Peyer's patch (tissue), 4 donors: Measurements from ENCODE around the gene CACNA2D2. TPM values are rescaled to one million over a fixed set of nuclear protein-coding genes. Genes with fewer than 3 reads are reported as not detected.

Experiments used
- DNase-seq, 3 donors: peaks; one replicate each; pipeline ENCODE4 v3.0.0-alpha.2; 2017 to 2019
- H3K27ac ChIP-seq, 4 donors: fragments of 200-600 bp; sonication (generic); one replicate each; pipeline ENCODE4 v1.5.1; 2016 to 2019
- H3K27me3 ChIP-seq, 2 donors: fragments of 200-600 bp; sonication (generic); one replicate each; pipeline ENCODE4 v1.5.1; 2019
- H3K36me3 ChIP-seq, 3 donors: fragments of 200-600 bp; sonication (generic); one replicate each; pipeline ENCODE4 v1.5.1; 2016 to 2019
- H3K4me1 ChIP-seq, 4 donors: fragments of 200-600 bp; sonication (generic); one replicate each; pipeline ENCODE4 v1.5.1; 2016 to 2019
- H3K4me3 ChIP-seq, 4 donors: fragments of 200-600 bp; sonication (generic); 1 replicate in 3 of 4; 2 replicates in 1 of 4; pipeline ENCODE4 v1.5.1; 2016 to 2019; ENCODE audit warnings: mild to moderate bottlenecking in 1 of 4
- H3K9me3 ChIP-seq, 4 donors: fragments of 200-600 bp; sonication (generic); one replicate each; pipeline ENCODE4 v1.5.1; 2016 to 2019; ENCODE audit warnings: mild to moderate bottlenecking in 1 of 4
- POLR2A ChIP-seq, 2 donors: fragments of 450-650 bp; IDR thresholded peaks; one replicate each; pipeline ENCODE4 v1.5.1; 2017; ENCODE audit warnings: antibody characterized with exemption in 2 of 2, mild to moderate bottlenecking in 2 of 2, moderate library complexity in 2 of 2
- total RNA-seq, 4 donors: library from RNA; depleted of rRNA; stranded (reverse); fragments of >200 nt; gene quantifications; one replicate each; pipeline ENCODE4 v1.1.0, GENCODE V29; 2016
- TF ChIP-seq, protein P1 (sequence below), 6 experiments: fragments of 450-650 bp in 4 of 6; fragments of 200-600 bp in 2 of 6; sonication (generic) in 1 of 6; IDR thresholded peaks; one replicate each; pipeline ENCODE4 v1.5.1; 2017 to 2019; ENCODE audit warnings: antibody characterized with exemption in 6 of 6, mild to moderate bottlenecking in 3 of 6, moderate library complexity in 1 of 6

The CACNA2D2 gene
- total RNA-seq, 4 donors from 2014 or later: 0.88 to 5.8 (median 1.2) TPM

DNA sequence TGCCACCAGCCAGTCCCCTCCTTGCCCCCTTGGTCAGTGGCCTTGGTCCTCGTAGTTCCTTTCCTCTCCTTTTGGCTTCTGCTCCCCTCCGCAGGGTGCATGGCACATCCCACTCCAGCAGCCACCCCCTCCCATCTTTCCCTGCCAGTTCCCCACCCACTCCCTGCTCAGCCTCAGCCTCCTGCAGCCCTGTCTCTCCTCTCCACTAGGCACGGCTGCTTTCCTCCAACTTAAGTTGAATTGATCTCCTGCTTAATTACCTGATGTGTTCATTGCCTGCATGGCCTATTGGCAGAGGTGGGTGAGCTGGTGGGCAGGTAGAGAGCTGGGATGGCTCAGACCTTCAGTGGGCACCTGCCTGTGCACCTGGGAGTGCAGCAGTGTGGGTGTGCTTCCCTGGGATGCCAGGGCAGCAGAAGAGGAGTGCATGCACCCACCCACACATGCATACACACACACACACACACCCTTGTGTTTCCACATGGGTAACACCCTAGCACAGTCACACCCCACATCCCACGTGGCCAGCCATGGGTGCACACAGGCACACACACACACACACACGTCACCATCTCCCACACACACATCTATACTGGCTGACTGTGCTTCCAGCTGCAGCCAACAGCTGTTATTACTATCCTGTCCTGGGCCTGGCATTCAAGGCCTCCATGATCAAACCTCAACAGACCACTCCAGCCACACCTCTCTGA is 33.2 kb upstream of the CACNA2D2 start:
- H3K4me3 ChIP-seq: no peak overlapping the region
- TF ChIP-seq, protein P1, sequence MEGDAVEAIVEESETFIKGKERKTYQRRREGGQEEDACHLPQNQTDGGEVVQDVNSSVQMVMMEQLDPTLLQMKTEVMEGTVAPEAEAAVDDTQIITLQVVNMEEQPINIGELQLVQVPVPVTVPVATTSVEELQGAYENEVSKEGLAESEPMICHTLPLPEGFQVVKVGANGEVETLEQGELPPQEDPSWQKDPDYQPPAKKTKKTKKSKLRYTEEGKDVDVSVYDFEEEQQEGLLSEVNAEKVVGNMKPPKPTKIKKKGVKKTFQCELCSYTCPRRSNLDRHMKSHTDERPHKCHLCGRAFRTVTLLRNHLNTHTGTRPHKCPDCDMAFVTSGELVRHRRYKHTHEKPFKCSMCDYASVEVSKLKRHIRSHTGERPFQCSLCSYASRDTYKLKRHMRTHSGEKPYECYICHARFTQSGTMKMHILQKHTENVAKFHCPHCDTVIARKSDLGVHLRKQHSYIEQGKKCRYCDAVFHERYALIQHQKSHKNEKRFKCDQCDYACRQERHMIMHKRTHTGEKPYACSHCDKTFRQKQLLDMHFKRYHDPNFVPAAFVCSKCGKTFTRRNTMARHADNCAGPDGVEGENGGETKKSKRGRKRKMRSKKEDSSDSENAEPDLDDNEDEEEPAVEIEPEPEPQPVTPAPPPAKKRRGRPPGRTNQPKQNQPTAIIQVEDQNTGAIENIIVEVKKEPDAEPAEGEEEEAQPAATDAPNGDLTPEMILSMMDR (IDR thresholded peaks at IDR 0.05): no peak
- no peak for TF ChIP-seq POLR2A (IDR thresholded peaks at IDR 0.05)

DNA sequence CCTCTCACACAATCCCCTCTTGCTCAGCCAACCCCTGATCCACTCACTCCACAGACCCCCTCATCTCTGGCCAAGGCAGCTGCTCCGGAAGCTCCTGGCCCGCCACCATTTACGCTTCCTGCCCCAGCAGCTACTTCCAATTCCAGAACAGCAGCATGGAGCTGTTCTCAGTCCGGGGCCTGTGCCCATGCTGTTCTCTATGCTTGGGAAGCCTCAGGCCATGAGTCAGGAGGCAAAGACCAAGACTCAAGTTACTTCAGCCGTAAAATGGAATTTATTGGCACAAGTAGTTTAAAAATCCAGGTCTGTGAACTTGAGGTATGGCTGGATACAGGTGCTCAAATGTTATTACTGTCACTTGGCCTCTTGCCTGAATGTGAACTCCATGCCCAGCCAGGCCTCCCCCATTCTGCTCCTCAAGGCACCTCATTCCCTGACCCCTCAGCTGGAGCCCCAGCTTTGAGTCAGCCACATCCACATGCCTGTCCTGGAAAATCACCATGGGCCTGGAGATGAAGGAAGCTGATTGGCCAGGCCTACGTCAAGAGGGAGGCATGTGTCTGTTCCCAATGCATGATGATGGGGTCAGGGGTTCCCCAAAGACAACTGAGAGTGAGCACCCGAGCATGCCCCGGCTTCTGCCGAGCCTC is 31.4 kb upstream of the CACNA2D2 start:
- no peak overlapping the region for H3K27ac ChIP-seq
- DNase-seq: no peak
- H3K27me3 ChIP-seq: no peaks in the 10 kb centered on the region
- H3K9me3 ChIP-seq: no peaks in the 10 kb centered on the region
- no peak overlapping the region for H3K4me3 ChIP-seq
- no peaks in the 10 kb centered on the region for H3K4me1 ChIP-seq
- TF ChIP-seq POLR2A (IDR thresholded peaks at IDR 0.05): no peak
- TF ChIP-seq, protein P1 (IDR thresholded peaks at IDR 0.05): no peak
- no peaks in the 10 kb centered on the region for H3K36me3 ChIP-seq

More for the DNA sequence above, 33.2 kb upstream of the CACNA2D2 start:
- Histone ChIP-seq H3K9me3 (no peaks in the 10 kb centered on the region), H3K4me1 (no peaks in the 10 kb centered on the region), H3K27me3 (no peaks in the 10 kb centered on the region), H3K27ac (no peak overlapping the region), H3K36me3 (no peaks in the 10 kb centered on the region)
- no peak for DNase-seq

DNA sequence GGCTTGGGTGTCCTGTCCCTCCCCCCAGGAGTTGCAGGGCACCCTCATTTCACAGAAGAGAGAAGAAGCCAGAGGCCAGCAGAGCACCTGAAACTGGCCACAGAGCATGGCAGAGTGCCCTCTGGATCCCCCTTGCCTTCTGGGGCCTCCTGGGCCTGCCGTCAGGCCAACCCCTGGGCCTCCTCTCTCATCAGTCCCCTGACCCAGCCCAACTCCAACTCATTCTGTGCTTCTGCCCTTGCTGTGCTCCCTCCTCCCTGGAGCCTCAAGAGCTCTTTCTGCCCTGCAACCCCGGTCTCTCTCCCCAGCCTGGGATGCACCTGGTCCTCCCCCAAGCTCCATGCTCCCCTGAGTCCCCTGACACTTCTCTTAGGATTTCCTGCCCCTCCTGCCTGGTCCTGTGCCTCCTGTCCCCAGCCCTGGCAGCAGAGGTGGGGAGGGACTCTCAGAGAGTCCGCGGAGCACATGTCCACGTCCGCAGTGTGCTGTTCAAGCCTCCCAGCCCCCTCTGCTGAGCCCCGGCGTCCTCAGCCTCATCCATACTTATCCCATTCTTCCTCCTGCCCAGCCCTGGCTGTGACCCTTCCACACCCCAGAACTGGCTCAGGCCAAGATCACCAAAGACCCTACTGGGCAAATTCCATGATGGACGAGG is 30.5 kb upstream of the CACNA2D2 start:
- Histone ChIP-seq H3K36me3 (no peaks in the 10 kb centered on the region), H3K4me3 (no peak overlapping the region), H3K9me3 (no peaks in the 10 kb centered on the region), H3K27me3 (no peaks in the 10 kb centered on the region), H3K4me1 (no peaks in the 10 kb centered on the region), H3K27ac (no peak overlapping the region)
- no peak for TF ChIP-seq POLR2A (IDR thresholded peaks at IDR 0.05)
- TF ChIP-seq, protein P1 (IDR thresholded peaks at IDR 0.05): no peak
- no peak for DNase-seq

DNA sequence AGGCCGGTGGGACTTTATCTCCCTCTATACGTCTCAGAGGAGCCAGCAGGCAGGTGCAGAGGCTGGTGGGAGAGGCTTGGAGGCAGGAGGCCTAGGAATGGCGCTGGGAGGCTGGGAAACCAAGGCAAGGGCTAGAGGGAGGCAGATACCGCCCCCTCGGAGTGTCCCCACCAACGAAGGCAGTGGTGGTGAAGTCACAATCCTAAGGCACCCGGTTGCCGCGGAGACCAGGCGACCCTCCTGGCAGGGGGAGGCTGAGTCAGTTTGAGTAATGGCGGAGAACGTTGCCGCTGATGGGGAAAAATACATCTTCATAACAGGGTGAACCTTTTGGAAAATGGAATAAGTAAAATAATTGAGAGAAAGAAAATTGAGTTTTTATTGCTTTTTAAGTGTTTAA is 29.9 kb upstream of the CACNA2D2 start:
- no peaks in the 10 kb centered on the region for H3K9me3 ChIP-seq
- no peak overlapping the region for H3K27ac ChIP-seq
- no peak overlapping the region for H3K4me3 ChIP-seq
- H3K4me1 ChIP-seq: no peaks in the 10 kb centered on the region
- no peaks in the 10 kb centered on the region for H3K27me3 ChIP-seq
- no peak for TF ChIP-seq POLR2A (IDR thresholded peaks at IDR 0.05)
- no peaks in the 10 kb centered on the region for H3K36me3 ChIP-seq
- no peak for DNase-seq

DNA sequence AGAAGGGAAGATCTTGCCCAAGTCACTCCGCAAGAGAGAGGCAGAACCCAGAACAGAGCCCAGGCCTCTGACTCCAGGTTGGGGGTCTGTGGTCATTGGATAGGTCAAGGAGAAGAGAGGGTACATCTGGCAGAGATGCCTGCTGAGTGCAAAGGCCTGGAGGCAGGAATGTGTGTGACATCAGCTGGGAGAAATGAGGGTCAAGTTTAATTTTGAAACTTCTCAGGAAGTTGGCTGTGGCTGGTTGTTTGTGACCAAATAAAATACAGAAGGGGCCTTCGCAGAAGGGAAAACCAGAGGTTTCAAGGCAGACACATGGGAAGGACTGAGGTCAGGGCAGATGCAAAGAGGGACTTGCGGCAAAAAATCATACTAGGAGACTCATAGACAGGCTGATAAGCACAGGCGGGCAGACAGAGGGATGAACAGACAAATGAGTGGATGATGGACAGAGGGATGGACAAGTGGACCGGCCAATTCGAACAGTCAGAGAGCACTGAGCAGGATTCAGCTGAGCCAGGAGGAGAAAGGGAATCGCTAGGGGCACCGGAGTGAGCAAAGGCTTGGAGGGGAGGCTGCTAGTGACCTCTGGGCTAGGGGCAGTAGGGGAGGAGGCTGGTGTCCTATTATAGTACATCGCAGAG is 28.8 kb upstream of the CACNA2D2 start:
- DNase-seq: no peak
- H3K9me3 ChIP-seq: no peaks in the 10 kb centered on the region
- no peak overlapping the region for H3K27ac ChIP-seq

More for the DNA sequence above, 28.8 kb upstream of the CACNA2D2 start:
- Histone ChIP-seq H3K36me3 (no peaks in the 10 kb centered on the region), H3K27me3 (no peaks in the 10 kb centered on the region), H3K4me1 (no peaks in the 10 kb centered on the region), H3K4me3 (no peak overlapping the region)
- no peak for TF ChIP-seq POLR2A (IDR thresholded peaks at IDR 0.05)
- TF ChIP-seq, protein P1 (IDR thresholded peaks at IDR 0.05): no peak
